Measurements from ENCODE around the gene PHF12. TPM values are rescaled to one million over a fixed set of nuclear protein-coding genes. Genes with fewer than 3 reads are reported as not detected.

Gene PHF12
- total and polyA plus RNA-seq, 2 of the 8 experiments (the other 6 are each of a cell fraction or from before 2014, with no cell fraction given), result 38.8 to 65.7 TPM

- Histone ChIP-seq H2BK20ac (ENCODE audit: low read length) (no peak overlapping the region), H3K18ac (ENCODE audit: extremely low read depth, low read length) (no peak overlapping the region), H2BK15ac (ENCODE audit: low read length) (no peak overlapping the region), H2AK5ac (ENCODE audit: low read depth, low read length) (no peak overlapping the region), H3K4me1 (replicated peaks in 1 of 4; ENCODE audit: control insufficient read depth in 3 of 4, insufficient read depth in 4 of 4, low read length in 3 of 4) (peaks cover 2 to 9% (median 5%) of the 10 kb centered on the region in 4 experiments; a peak in 5 of 7 replicates), H3K14ac (ENCODE audit: insufficient read length) (no peak overlapping the region), H3K23ac (ENCODE audit: insufficient read length) (no peak overlapping the region), H3K4ac (replicated peaks; ENCODE audit: insufficient read length, low read depth, low read length) (no peak overlapping the region), H2BK120ac (replicated peaks; ENCODE audit: low read depth, low read length) (no peak overlapping the region), H4K91ac (replicated peaks; ENCODE audit: insufficient read length, low read length) (no peak overlapping the region), H3K4me2 (ENCODE audit: insufficient read depth in 1 of 2, low read depth in 2 of 2, low read length in 2 of 2) (peak overlapping the region; percentile 86 to 89; a peak in 3 of 4 replicates), H3K36me3 (ENCODE audit: control insufficient read depth in 2 of 4, insufficient read depth in 4 of 4, low read length in 3 of 4) (peaks cover 0 to 26% (median 4%) of the 10 kb centered on the region in 4 experiments; a peak in 4 of 8 replicates), H4K5ac (ENCODE audit: insufficient read length, low read depth, low read length) (no peak overlapping the region), H3K79me1 (ENCODE audit: low read depth, low read length) (peaks cover 4% of the 10 kb centered on the region), H3K79me2 (ENCODE audit: control insufficient read depth in 1 of 2, insufficient read depth in 2 of 2, low read length in 2 of 2) (peaks cover 58 to 82% of the 10 kb centered on the region in 2 experiments), H2BK5ac (ENCODE audit: low read depth, low read length) (no peak overlapping the region), H3K27me3 (replicated peaks in 1 of 4; ENCODE audit: control insufficient read depth in 3 of 4, extremely low read depth in 1 of 4, insufficient read depth in 3 of 4, low read length in 3 of 4) (no peaks in the 10 kb centered on the region), H3K4me3 (ENCODE audit: extremely low read depth in 1 of 4, insufficient read depth in 2 of 4, low read depth in 3 of 4, low read length in 4 of 4) (peak overlapping the region in 1 of 4 experiments; percentile 90; a peak in 2 of 8 replicates), H4K8ac (ENCODE audit: extremely low read depth, insufficient read depth, low read length) (no peak overlapping the region), H3K56ac (replicated peaks; ENCODE audit: insufficient read length, low read depth, low read length) (no peak overlapping the region), H3K9ac (replicated peaks in 1 of 4; ENCODE audit: extremely low read depth in 1 of 4, low read depth in 3 of 4, low read length in 3 of 4) (no peak overlapping the region), H2AFZ (ENCODE audit: low read length) (no peak overlapping the region), H4K20me1 (replicated peaks in 1 of 2; ENCODE audit: control insufficient read depth in 1 of 2, insufficient read depth in 2 of 2, low read length in 2 of 2) (peaks cover 6 to 10% of the 10 kb centered on the region in 2 experiments), H3K23me2 (ENCODE audit: low read depth, low read length) (peaks cover 9% of the 10 kb centered on the region), H2BK12ac (ENCODE audit: low read depth, low read length) (no peak overlapping the region), H3K9me3 (ENCODE audit: insufficient read depth in 2 of 2, low read depth in 1 of 2, low read length in 1 of 2) (no peaks in the 10 kb centered on the region), H3K27ac (ENCODE audit: low read depth, low read length) (no peak overlapping the region)
- FAIRE-seq (no peak), DNase-seq (ENCODE audit: low read depth in 1 of 2, low spot score in 2 of 2) (no peak)
- no peak for TF ChIP-seq SIRT6 (IDR thresholded peaks at IDR 0.05; ENCODE audit: low read length)
- no peak for TF ChIP-seq KDM5A (IDR thresholded peaks at IDR 0.05; ENCODE audit: low read length)
- no peak for TF ChIP-seq CEBPB (IDR thresholded peaks at IDR 0.05; ENCODE audit: low read depth, low read length)
- TF ChIP-seq FOSL1 (IDR thresholded peaks at IDR 0.05; ENCODE audit: insufficient read depth, low read depth, low read length), result no peak
- no peak for TF ChIP-seq POLR2A (IDR thresholded peaks at IDR 0.05; ENCODE audit: control extremely low read depth in 1 of 2, low read depth in 2 of 2, low read length in 2 of 2)
- TF ChIP-seq BCL11A (IDR thresholded peaks at IDR 0.05; ENCODE audit: low read depth in 2 of 2, low read length in 2 of 2), result no peak
- TF ChIP-seq ZNF274 (IDR thresholded peaks at IDR 0.05; ENCODE audit: borderline replicate concordance, extremely low read depth, low read length), result no peak
- TF ChIP-seq BRCA1 (IDR thresholded peaks at IDR 0.05; ENCODE audit: low read depth, low read length), result no peak
- TF ChIP-seq POU5F1 (IDR thresholded peaks at IDR 0.05; ENCODE audit: low read depth, low read length), result no peak
- no peak for TF ChIP-seq NRF1 (IDR thresholded peaks at IDR 0.05; ENCODE audit: low read depth, low read length)
- no peak for TF ChIP-seq KDM1A (IDR thresholded peaks at IDR 0.05; ENCODE audit: borderline replicate concordance, low read length)
- ChIA-PET CTCF (ENCODE audit: partially characterized antibody) (interaction anchor here (1.2 to 2.9 kb wide), 3 partner anchors 10 to 184 kb away, joined by 4 to 10 read pairs (median 6); no protein-coding TSS in a partner anchor), POLR2A (ENCODE audit: partially characterized antibody) (interaction anchor here (0.9 to 6.3 kb wide), 3 partner anchors 13 to 236 kb away, joined by 3 to 73 read pairs (median 14); partner anchors contain the start of gene PROCA1)
- 87% methylated on average over 3 of the region's 3 CpGs; no CpG with 5 or more reads in 1 of the 2 experiments for WGBS, 2 experiments (ENCODE audit: extremely low coverage in 1 of 2, insufficient coverage in 1 of 2, insufficient read length in 1 of 2, insufficient replicate concordance in 2 of 2, low coverage in 1 of 2, low lambda C conversion rate in 2 of 2, missing lambda C conversion rate in 1 of 2)
These were observed 3.7 kb downstream of the PHF12 start for GRCh38 chr17:28947639-28948038.
